Type B pancreatic cell (in vitro differentiated cells): ENCODE measurements around the gene SHANK1. TPM values are rescaled to one million over a fixed set of nuclear protein-coding genes. Genes with fewer than 3 reads are reported as not detected.

Experiments
- DNase-seq: peaks from one replicate; pipeline ENCODE4 v3.0.0; 2021; ENCODE audit warnings: mixed read lengths; ENCODE audit not compliant: unreplicated experiment; ENCODE audit errors: extremely low spot score
- H3K27ac Mint-ChIP-seq: 2 replicates; pipeline ENCODE4 v1.8.0; 2021; ENCODE audit warnings: mild to moderate bottlenecking, mixed read lengths
- H3K27me3 Mint-ChIP-seq: 2 replicates; pipeline ENCODE4 v1.8.0; 2021; ENCODE audit warnings: mixed read lengths
- H3K36me3 Mint-ChIP-seq: 2 replicates; pipeline ENCODE4 v1.8.0; 2021; ENCODE audit warnings: mixed read lengths
- H3K4me1 Mint-ChIP-seq: one replicate; pipeline ENCODE4 v1.8.0; 2021; ENCODE audit warnings: mixed read lengths; ENCODE audit not compliant: unreplicated experiment
- H3K4me3 Mint-ChIP-seq: 2 replicates; pipeline ENCODE4 v1.8.0; 2021; ENCODE audit warnings: mild to moderate bottlenecking, mixed read lengths
- H3K9me3 Mint-ChIP-seq: 2 replicates; pipeline ENCODE4 v1.8.0; 2021; ENCODE audit warnings: mixed read lengths
- total RNA-seq: library from RNA; stranded (reverse); gene quantifications from 2 replicates; pipeline ENCODE4 v1.2.1, GENCODE V29; 2021; ENCODE audit warnings: low replicate concordance
- TF ChIP-seq, protein P1 (sequence below): fragments of 200-600 bp; sonication (generic); conservative IDR thresholded peaks from 2 replicates; pipeline ENCODE4 v1.5.0; 2021; ENCODE audit warnings: antibody characterized with exemption, mild to moderate bottlenecking

The SHANK1 gene
- total RNA-seq, 1 donor from 2014 or later: 7.8 TPM

GRCh38 chr19:50647879-50648615 lies 71.6 kb downstream of the SHANK1 start:
- DNase-seq: no peak
- H3K27ac Mint-ChIP-seq: no peak overlapping the region
- H3K36me3 Mint-ChIP-seq: no peaks in the 10 kb centered on the region
- H3K27me3 Mint-ChIP-seq: peaks cover 26% of the 10 kb centered on the region
- no peak overlapping the region for H3K4me3 Mint-ChIP-seq
- no peaks in the 10 kb centered on the region for H3K9me3 Mint-ChIP-seq
- no peaks in the 10 kb centered on the region for H3K4me1 Mint-ChIP-seq
- TF ChIP-seq, protein P1, sequence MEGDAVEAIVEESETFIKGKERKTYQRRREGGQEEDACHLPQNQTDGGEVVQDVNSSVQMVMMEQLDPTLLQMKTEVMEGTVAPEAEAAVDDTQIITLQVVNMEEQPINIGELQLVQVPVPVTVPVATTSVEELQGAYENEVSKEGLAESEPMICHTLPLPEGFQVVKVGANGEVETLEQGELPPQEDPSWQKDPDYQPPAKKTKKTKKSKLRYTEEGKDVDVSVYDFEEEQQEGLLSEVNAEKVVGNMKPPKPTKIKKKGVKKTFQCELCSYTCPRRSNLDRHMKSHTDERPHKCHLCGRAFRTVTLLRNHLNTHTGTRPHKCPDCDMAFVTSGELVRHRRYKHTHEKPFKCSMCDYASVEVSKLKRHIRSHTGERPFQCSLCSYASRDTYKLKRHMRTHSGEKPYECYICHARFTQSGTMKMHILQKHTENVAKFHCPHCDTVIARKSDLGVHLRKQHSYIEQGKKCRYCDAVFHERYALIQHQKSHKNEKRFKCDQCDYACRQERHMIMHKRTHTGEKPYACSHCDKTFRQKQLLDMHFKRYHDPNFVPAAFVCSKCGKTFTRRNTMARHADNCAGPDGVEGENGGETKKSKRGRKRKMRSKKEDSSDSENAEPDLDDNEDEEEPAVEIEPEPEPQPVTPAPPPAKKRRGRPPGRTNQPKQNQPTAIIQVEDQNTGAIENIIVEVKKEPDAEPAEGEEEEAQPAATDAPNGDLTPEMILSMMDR: no peak

- Mint-ChIP-seq H3K4me1 (no peaks in the 10 kb centered on the region), H3K36me3 (no peaks in the 10 kb centered on the region), H3K9me3 (no peaks in the 10 kb centered on the region), H3K27ac (no peak overlapping the region), H3K27me3 (peaks cover 32% of the 10 kb centered on the region), H3K4me3 (no peak overlapping the region)
- no peak for DNase-seq
- TF ChIP-seq, protein P1: no peak
Measured at GRCh38 chr19:50646074-50646807, 73.4 kb downstream of the SHANK1 start.

DNA sequence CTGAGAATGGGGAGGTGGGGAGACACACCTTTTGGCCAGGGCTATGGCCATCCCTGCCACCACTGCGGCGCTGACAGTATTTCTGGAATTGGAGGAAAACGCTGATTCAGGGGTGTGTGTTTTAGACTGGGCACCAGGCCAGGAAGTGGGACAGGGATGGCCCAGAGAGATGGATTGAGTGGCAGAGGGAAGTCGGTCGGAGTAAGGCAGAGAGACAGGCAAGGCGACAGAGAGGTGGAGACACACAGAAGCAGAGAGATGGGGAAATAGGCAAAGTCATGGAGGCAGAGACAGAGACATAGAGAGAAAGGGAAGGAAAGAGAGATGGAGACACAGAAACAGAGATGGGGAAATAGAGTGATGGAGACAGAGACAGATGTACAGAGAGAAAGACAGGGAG lies 74.5 kb downstream of the SHANK1 start:
- Mint-ChIP-seq H3K9me3 (no peaks in the 10 kb centered on the region), H3K36me3 (no peaks in the 10 kb centered on the region), H3K4me1 (no peaks in the 10 kb centered on the region), H3K27ac (no peak overlapping the region), H3K27me3 (peaks cover 36% of the 10 kb centered on the region), H3K4me3 (no peak overlapping the region)
- DNase-seq: no peak
- TF ChIP-seq, protein P1: no peak

DNA sequence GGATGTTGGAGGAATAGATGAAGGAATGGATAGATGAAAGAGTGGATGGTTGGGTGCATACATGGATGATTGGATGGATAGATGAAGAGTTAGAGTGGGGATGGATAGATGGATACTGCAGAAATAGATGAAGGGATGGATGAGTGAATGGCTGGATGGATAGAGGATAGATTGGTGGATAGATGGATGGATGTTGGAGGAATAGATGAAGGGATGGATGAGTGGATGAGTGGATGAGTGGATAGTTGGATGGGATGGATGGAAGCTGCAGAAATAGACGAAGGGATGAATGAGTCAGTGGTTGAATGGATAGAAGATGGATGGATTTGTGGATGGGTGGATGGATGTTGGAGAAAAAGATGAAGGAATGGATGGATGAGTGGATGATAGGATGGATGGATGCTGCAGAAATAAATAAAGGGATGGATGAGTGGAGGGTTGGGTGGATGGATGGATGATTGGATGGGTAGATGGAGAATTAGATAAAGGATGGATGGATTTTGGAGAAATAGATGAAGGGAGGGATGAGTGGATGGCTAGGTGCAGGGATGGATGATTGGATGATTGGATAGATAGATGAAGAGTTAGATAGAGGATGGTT lies 75.2 kb downstream of the SHANK1 start:
- no peaks in the 10 kb centered on the region for H3K4me1 Mint-ChIP-seq
- no peak overlapping the region for H3K27ac Mint-ChIP-seq
- no peaks in the 10 kb centered on the region for H3K36me3 Mint-ChIP-seq
- H3K4me3 Mint-ChIP-seq: no peak overlapping the region
- H3K27me3 Mint-ChIP-seq: peaks cover 34% of the 10 kb centered on the region
- TF ChIP-seq, protein P1: no peak
- no peaks in the 10 kb centered on the region for H3K9me3 Mint-ChIP-seq
- DNase-seq: no peak

- H3K9me3 Mint-ChIP-seq: no peaks in the 10 kb centered on the region
- H3K27me3 Mint-ChIP-seq: peaks cover 63% of the 10 kb centered on the region
- peak overlapping the region; percentile 52 for H3K4me3 Mint-ChIP-seq
Measured at GRCh38 chr19:50640368-50640767, 79.2 kb downstream of the SHANK1 start.

More at GRCh38 chr19:50640368-50640767, 79.2 kb downstream of the SHANK1 start:
- Mint-ChIP-seq H3K27ac (no peak overlapping the region), H3K4me1 (no peaks in the 10 kb centered on the region), H3K36me3 (no peaks in the 10 kb centered on the region)
- TF ChIP-seq, protein P1: no peak
- DNase-seq: no peak
